Endothelial cell of umbilical vein (primary cell): ENCODE results near the gene SRCAP. TPM values are rescaled to one million over a fixed set of nuclear protein-coding genes. Genes with fewer than 3 reads are reported as not detected.

Experiments
- BruUV-seq: library from RNA; stranded (reverse); fragments of 400-500 nt; replicated peaks from 2 replicates; lab custom pipeline; 2021; lab: Mats Ljungman, UMichigan
- CTCF ChIA-PET: fragments of 300-600, 350-600 bp; sonication (Branson Sonifier 250); formaldehyde crosslinking; loops from one replicate; lab custom pipeline; 2021; ENCODE audit warnings: antibody characterized with exemption, inconsistent platforms; lab: Charles Lee
- POLR2A ChIA-PET: fragments of 300-600, 350-600 bp; sonication (Branson Sonifier 250); formaldehyde crosslinking; loops from one replicate; lab custom pipeline; 2021; ENCODE audit warnings: antibody characterized with exemption, inconsistent platforms; lab: Charles Lee
- DNase-seq: peaks from one replicate; pipeline ENCODE4 v3.0.0-alpha.2; 2011; ENCODE audit warnings: low read depth, low spot score
- FAIRE-seq: peaks from 2 replicates; lab custom pipeline; 2011; peaks lifted over from hg19 to GRCh38; lab: Jason Lieb, UNC
- H2AFZ ChIP-seq: 2 replicates; pipeline ENCODE4 v1.6.0; 2012; ENCODE audit warnings: low read depth, low read length, control low read depth, inconsistent platforms
- H3K27ac ChIP-seq: 2 replicates; pipeline ENCODE4 v1.5.1; 2011; ENCODE audit warnings: low read depth, mild to moderate bottlenecking, control low read depth, low read length, moderate library complexity; ENCODE audit not compliant: insufficient read depth
- H3K27me3 ChIP-seq, 2 experiments: 2 replicates each; pipeline versions ENCODE4 v1.6.0 to v1.6.1; 2011; ENCODE audit warnings: low read length in 2 of 2, mixed read lengths in 1 of 2; ENCODE audit not compliant: control insufficient read depth in 2 of 2, insufficient read depth in 2 of 2
- H3K36me3 ChIP-seq, 2 experiments: 2 replicates in 1 of 2; 3 replicates in 1 of 2; pipeline ENCODE4 v1.5.1; 2011; ENCODE audit warnings: low read length in 2 of 2, mild to moderate bottlenecking in 1 of 2, moderate library complexity in 1 of 2; ENCODE audit not compliant: control insufficient read depth in 2 of 2, insufficient read depth in 2 of 2; ENCODE audit errors: extremely low read depth in 1 of 2
- H3K4me1 ChIP-seq: 3 replicates; pipeline ENCODE4 v1.5.1; 2011; ENCODE audit warnings: mild to moderate bottlenecking, low read length; ENCODE audit not compliant: control insufficient read depth, insufficient read depth; ENCODE audit errors: extremely low read depth
- H3K4me2 ChIP-seq: 2 replicates; pipeline ENCODE4 v1.6.1; 2011; ENCODE audit warnings: low read length, control low read depth, mixed read lengths; ENCODE audit not compliant: insufficient read depth
- H3K4me3 ChIP-seq, 3 experiments: fragments of 200-600 bp in 1 of 3; sonication (generic), shearing (Covaris generic) in 1 of 3; replicated peaks in 1 of 3; 2 replicates each; pipeline ENCODE4 v1.5.1; 2011 to 2016; ENCODE audit warnings: control low read depth in 3 of 3, low read length in 3 of 3, mild to moderate bottlenecking in 2 of 3, inconsistent platforms in 1 of 3, low read depth in 1 of 3, moderate library complexity in 1 of 3; ENCODE audit not compliant: insufficient read depth in 1 of 3
- H3K79me2 ChIP-seq: 2 replicates; pipeline ENCODE4 v1.6.0; 2012; ENCODE audit warnings: low read length, inconsistent platforms; ENCODE audit not compliant: control insufficient read depth, insufficient read depth
- H3K9ac ChIP-seq: replicated peaks from 2 replicates; pipeline ENCODE3; 2011; ENCODE audit warnings: low read length, control low read depth; ENCODE audit not compliant: insufficient read depth; ENCODE audit errors: extremely low read depth
- H3K9me1 ChIP-seq: replicated peaks from 3 replicates; pipeline ENCODE4 v1.6.0; 2011; ENCODE audit warnings: mild to moderate bottlenecking, low read length; ENCODE audit not compliant: control insufficient read depth, insufficient read depth; ENCODE audit errors: extremely low read depth
- H3K9me3 ChIP-seq: replicated peaks from 2 replicates; pipeline ENCODE4 v1.5.1; 2012; ENCODE audit warnings: low read length, inconsistent platforms; ENCODE audit not compliant: control insufficient read depth, insufficient read depth
- H4K20me1 ChIP-seq: replicated peaks from 2 replicates; pipeline ENCODE3; 2011; ENCODE audit warnings: mild to moderate bottlenecking, low read length; ENCODE audit not compliant: control insufficient read depth, insufficient read depth; ENCODE audit errors: extremely low read depth
- FOS ChIP-seq: IDR thresholded peaks from 2 replicates; pipeline ENCODE4 v1.6.1; 2011; ENCODE audit warnings: mild to moderate bottlenecking, low read length, moderate library complexity, borderline replicate concordance; ENCODE audit not compliant: insufficient read depth
- GATA2 ChIP-seq: IDR thresholded peaks from 2 replicates; pipeline ENCODE4 v1.7.0; 2011; ENCODE audit warnings: low read depth, mild to moderate bottlenecking, moderate library complexity, mixed read lengths, low read length; ENCODE audit not compliant: insufficient read length, insufficient read depth
- JUN ChIP-seq: IDR thresholded peaks from 2 replicates; pipeline ENCODE4 v1.6.1; 2011; ENCODE audit warnings: borderline replicate concordance, low read depth; ENCODE audit not compliant: insufficient read length, insufficient read depth
- MYC ChIP-seq: IDR thresholded peaks from one replicate; pipeline ENCODE4 v1.6.1; 2011; ENCODE audit warnings: mild to moderate bottlenecking, low read depth, low read length
- POLR2A ChIP-seq: IDR thresholded peaks from 2 replicates; pipeline ENCODE4 v1.6.1; 2012; ENCODE audit warnings: low read depth, mild to moderate bottlenecking, control low read depth, low read length
- POLR2AphosphoS5 ChIP-seq: IDR thresholded peaks from 2 replicates; pipeline ENCODE4 v1.6.1; 2012; ENCODE audit warnings: low read depth, mild to moderate bottlenecking, control low read depth, low read length, moderate library complexity; ENCODE audit not compliant: insufficient read depth
- dilution Hi-C: fragments of 300-500 bp; cut with MboI; formaldehyde crosslinking; loops from one replicate; pipeline ENCODE4 v1.15.0; 2019; ENCODE audit warnings: low sequenced_read_pairs; ENCODE audit not compliant: extremely low pct_ligation_motif_present
- intact Hi-C: fragments of 100-400 bp; cut with micrococcal nuclease; formaldehyde crosslinking; loops from one replicate; pipeline ENCODE4 v1.10.0; 2022
- polyA plus RNA-seq, 4 experiments: library from polyadenylated mRNA; depleted of rRNA in 3 of 4; stranded (reverse) in 3 of 4; unstranded in 1 of 4; fragments of >200 nt; gene quantifications; 2 replicates each; pipeline versions ENCODE4 v1.2.1 to v1.2.3, GENCODE V29; 2011 to 2012; ENCODE audit warnings: missing spikeins in 1 of 4
- total RNA-seq: library from RNA; stranded (reverse); gene quantifications from 2 replicates; pipeline ENCODE4 v1.2.3, GENCODE V29; 2021
- TF ChIP-seq, protein P1 (sequence below), 2 donors: IDR thresholded peaks; 1 replicate in 1 of 2; 2 replicates in 1 of 2; pipeline ENCODE4 v1.5.1; 2011; ENCODE audit warnings: low read length in 2 of 2, mild to moderate bottlenecking in 2 of 2, moderate library complexity in 2 of 2, control low read depth in 1 of 2, inconsistent platforms in 1 of 2, low read depth in 1 of 2; ENCODE audit not compliant: insufficient read depth in 1 of 2; ENCODE audit errors: extremely low read depth in 1 of 2
- TF ChIP-seq, protein P2 (sequence below): IDR thresholded peaks from 2 replicates; pipeline ENCODE4 v1.6.1; 2011; ENCODE audit not compliant: insufficient read depth, insufficient read length

SRCAP gene
- total and polyA plus RNA-seq, 2 donors (not counting 3 experiments of a cell fraction or from before 2014, with no cell fraction given) = 11.0 to 77.7 TPM

DNA sequence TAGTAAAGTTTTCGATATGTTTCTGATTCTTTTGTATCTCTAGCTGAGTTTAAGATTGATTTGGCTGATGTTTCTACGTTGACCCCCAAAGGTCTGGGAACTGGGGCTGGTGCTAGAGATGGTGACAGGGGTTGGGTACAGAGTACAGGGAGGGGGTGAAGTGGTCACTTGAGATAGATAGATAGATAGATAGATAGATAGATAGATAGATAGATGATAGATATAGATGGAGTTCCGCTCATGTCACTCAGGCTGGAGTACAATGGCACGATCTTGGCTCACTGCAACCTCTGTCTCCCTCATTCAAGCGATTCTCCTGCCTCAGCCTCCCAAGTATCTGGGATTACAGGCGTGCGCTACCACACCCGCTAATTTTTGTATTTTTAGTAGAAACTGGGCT lies 42.6 kb upstream of the SRCAP start:
- no peaks in the 10 kb centered on the region for H3K27me3 ChIP-seq
- no peaks in the 10 kb centered on the region for H3K9me1 ChIP-seq
- no peak overlapping the region for H3K4me2 ChIP-seq
- H2AFZ ChIP-seq = no peak overlapping the region
- no peaks in the 10 kb centered on the region for H4K20me1 ChIP-seq
- no TSS peak for BruUV-seq
- H3K36me3 ChIP-seq = peaks cover 5 to 31% of the 10 kb centered on the region in 2 experiments
- FAIRE-seq (no peak), DNase-seq (no peak)
- H3K79me2 ChIP-seq = peaks cover 25% of the 10 kb centered on the region
- ChIA-PET CTCF (no interaction called here), POLR2A (no interaction called here)
- peaks cover 22% of the 10 kb centered on the region for H3K4me1 ChIP-seq
- intact Hi-C loops (loop anchor here (5.0 to 10.0 kb wide), 2 partner anchors 129 to 562 kb away; partner anchors contain the start of genes TBX6, YPEL3 and ZNF768), dilution Hi-C loops (no loop called here)
- no peak for TF ChIP-seq MYC
- TF ChIP-seq POLR2A = no peak
- TF ChIP-seq, protein P1, sequence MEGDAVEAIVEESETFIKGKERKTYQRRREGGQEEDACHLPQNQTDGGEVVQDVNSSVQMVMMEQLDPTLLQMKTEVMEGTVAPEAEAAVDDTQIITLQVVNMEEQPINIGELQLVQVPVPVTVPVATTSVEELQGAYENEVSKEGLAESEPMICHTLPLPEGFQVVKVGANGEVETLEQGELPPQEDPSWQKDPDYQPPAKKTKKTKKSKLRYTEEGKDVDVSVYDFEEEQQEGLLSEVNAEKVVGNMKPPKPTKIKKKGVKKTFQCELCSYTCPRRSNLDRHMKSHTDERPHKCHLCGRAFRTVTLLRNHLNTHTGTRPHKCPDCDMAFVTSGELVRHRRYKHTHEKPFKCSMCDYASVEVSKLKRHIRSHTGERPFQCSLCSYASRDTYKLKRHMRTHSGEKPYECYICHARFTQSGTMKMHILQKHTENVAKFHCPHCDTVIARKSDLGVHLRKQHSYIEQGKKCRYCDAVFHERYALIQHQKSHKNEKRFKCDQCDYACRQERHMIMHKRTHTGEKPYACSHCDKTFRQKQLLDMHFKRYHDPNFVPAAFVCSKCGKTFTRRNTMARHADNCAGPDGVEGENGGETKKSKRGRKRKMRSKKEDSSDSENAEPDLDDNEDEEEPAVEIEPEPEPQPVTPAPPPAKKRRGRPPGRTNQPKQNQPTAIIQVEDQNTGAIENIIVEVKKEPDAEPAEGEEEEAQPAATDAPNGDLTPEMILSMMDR (IDR thresholded peaks at IDR 0.05; ENCODE audit: extremely low read depth in 1 of 2, insufficient read depth in 1 of 2, low read depth in 1 of 2, low read length in 2 of 2) = no peak
- no peak for TF ChIP-seq GATA2
- TF ChIP-seq JUN = no peak
- no peak for TF ChIP-seq FOS
- TF ChIP-seq, protein P2, sequence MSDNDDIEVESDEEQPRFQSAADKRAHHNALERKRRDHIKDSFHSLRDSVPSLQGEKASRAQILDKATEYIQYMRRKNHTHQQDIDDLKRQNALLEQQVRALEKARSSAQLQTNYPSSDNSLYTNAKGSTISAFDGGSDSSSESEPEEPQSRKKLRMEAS = no peak
- TF ChIP-seq POLR2AphosphoS5 = no peak
- no peaks in the 10 kb centered on the region for H3K9me3 ChIP-seq
- no peak overlapping the region for H3K27ac ChIP-seq
- H3K9ac ChIP-seq = no peak overlapping the region
- no peak overlapping the region for H3K4me3 ChIP-seq
